ACC112 (cell line): ENCODE results near the gene GYS1.

Source experiments
- H2AFZ ChIP-seq: fragments of 200-600 bp; sonication (generic); one replicate; pipeline ENCODE4 v1.6.0; 2017; ENCODE audit warnings: antibody characterized with exemption, low read length; ENCODE audit not compliant: unreplicated experiment
- H3K27ac ChIP-seq: fragments of 200-600 bp; sonication (generic); 2 replicates; pipeline ENCODE4 v1.5.1; 2014; ENCODE audit warnings: low read depth, mild to moderate bottlenecking, antibody characterized with exemption, low read length, moderate library complexity
- H3K27me3 ChIP-seq: fragments of 200-600 bp; sonication (generic); 2 replicates; pipeline ENCODE4 v1.6.1; 2014; ENCODE audit warnings: mild to moderate bottlenecking, antibody characterized with exemption, low read length, moderate library complexity, mixed read lengths; ENCODE audit not compliant: insufficient read depth
- H3K36me3 ChIP-seq: fragments of 200-600 bp; sonication (generic); 2 replicates; pipeline ENCODE4 v1.6.1; 2016; ENCODE audit warnings: mild to moderate bottlenecking, antibody characterized with exemption, low read length, moderate library complexity, mixed read lengths; ENCODE audit not compliant: insufficient read depth
- H3K4me1 ChIP-seq: fragments of 200-600 bp; sonication (generic); one replicate; pipeline ENCODE4 v1.6.1; 2016; ENCODE audit warnings: low read length, mixed read lengths; ENCODE audit not compliant: insufficient read depth, unreplicated experiment, control insufficient read depth
- H3K4me3 ChIP-seq: fragments of 200-600 bp; sonication (generic); 2 replicates; pipeline ENCODE4 v1.5.1; 2014; ENCODE audit warnings: mild to moderate bottlenecking, low read depth, low read length
- H3K79me2 ChIP-seq: fragments of 200-600 bp; sonication (generic); one replicate; pipeline ENCODE4 v1.6.0; 2016; ENCODE audit warnings: low read length; ENCODE audit not compliant: control insufficient read depth, unreplicated experiment, insufficient read depth

GYS1 gene

DNA sequence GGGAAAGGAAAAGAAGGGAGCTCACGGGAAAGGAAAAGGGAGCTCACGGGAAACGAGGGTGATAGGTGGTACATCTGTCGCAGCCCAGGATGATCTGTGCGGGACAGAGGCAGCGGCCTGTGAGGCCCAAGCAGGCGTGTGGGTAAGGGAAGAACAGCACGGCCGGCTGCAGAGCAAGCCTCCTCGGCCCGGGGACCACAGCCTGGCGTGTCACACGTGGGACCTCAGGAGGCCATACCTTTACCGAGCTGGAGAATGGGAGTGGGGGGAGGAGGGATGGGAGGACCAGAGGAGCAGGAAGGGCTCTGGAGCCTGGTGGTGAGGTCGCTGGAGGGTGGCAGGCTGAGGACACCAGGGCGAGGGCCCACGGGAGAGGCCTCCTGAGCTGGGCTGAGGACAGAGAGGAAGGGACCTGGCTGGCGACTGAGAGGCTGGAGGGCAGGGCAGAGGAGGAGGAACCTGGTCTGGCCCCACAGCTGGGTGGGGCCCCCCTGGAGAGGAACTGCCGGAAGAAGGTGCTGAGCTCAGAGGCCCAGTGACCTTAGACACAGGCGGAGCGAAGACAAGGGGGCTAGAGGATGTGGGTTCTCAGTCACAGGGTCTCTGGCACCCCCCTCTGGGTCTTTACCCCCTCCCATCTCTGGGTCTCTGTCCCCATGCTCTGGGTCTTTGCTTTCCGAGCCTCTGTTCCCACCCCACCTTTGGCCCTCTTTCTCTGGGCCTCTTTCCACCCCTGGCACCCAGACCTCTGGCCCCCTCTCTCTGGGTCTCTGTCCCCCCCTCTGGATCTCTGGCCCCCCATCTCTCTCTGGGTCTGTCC, 30.9 kb downstream of the GYS1 start:
- peaks cover 19% of the 10 kb centered on the region for H3K79me2 ChIP-seq
- peak overlapping the region; percentile 85 for H3K27ac ChIP-seq
- no peak overlapping the region for H2AFZ ChIP-seq
- H3K27me3 ChIP-seq = no peaks in the 10 kb centered on the region
- H3K36me3 ChIP-seq = peaks cover 19% of the 10 kb centered on the region
- no peak overlapping the region for H3K4me3 ChIP-seq
- peaks cover 21% of the 10 kb centered on the region for H3K4me1 ChIP-seq

DNA sequence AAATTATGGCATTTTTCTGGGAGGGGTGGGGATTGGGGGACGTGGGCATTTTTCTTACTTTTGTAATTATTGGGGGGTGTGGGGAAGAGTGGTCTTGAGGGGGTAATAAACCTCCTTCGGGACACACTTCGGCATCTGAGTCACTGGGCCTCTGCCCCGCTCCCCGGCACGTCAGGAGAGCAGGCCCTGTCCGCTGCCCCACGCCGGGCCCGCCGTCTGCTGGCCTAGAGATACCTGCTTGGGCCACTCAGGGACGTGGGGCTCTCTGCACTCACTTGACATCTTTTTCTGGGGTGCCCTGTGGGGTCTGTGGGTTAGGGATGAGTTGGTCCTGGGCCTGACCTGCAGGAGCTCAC, 31.5 kb downstream of the GYS1 start:
- Histone ChIP-seq H2AFZ (no peak overlapping the region), H3K27ac (no peak overlapping the region), H3K27me3 (no peaks in the 10 kb centered on the region), H3K36me3 (peaks cover 16% of the 10 kb centered on the region), H3K4me3 (no peak overlapping the region), H3K4me1 (peaks cover 21% of the 10 kb centered on the region), H3K79me2 (peaks cover 15% of the 10 kb centered on the region)

- Histone ChIP-seq H3K79me2 (peaks cover 12% of the 10 kb centered on the region), H2AFZ (no peak overlapping the region), H3K4me3 (no peak overlapping the region), H3K27me3 (no peaks in the 10 kb centered on the region), H3K36me3 (peaks cover 13% of the 10 kb centered on the region), H3K27ac (no peak overlapping the region), H3K4me1 (peaks cover 21% of the 10 kb centered on the region)
Observed at GRCh38 chr19:48961051-48961649, 32.0 kb downstream of the GYS1 start.

DNA sequence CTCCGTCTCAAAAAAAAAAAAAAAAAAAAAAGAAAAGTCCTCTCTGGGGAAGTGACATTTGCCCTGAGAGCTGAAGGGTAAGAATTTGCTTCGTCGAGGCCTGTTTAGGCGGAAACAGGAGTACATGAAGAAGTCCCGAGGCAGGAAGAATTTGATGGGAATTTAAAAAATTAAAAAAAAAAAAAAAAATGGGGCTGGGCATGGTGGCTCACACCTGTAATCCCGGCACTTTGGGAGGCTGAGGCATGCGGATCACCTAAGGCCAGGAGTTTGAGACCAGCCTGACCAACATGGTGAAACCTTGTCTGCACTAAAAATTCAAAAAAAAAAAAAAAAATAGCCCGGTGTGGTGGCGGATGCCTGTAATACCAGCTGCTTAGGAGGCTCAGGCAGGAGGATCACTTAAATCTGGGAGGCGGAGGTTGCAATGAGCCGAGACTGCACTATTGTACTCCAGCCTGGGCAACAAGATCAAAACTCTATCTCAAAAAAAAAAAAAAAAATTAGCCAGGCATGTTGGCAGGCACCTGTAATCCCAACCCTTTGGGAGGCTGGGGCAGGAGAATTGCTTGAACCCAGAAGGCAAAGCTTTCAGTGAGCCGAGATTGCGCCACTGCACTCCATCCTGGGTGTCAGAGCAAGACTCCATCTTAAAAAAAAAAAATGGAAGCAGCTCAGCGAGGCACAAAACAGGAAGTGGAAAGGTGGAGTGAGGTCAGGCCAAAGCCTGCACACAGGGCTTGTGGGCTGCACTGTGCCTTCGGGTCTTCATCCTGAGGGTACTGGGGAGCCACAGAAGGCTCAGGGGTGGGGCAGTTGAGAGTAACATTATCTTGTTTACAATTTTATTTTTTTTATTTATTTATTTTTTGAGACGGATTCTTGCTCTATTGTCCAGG, 33.5 kb downstream of the GYS1 start:
- no peak overlapping the region for H3K4me3 ChIP-seq
- peaks cover 22% of the 10 kb centered on the region for H3K4me1 ChIP-seq

DNA sequence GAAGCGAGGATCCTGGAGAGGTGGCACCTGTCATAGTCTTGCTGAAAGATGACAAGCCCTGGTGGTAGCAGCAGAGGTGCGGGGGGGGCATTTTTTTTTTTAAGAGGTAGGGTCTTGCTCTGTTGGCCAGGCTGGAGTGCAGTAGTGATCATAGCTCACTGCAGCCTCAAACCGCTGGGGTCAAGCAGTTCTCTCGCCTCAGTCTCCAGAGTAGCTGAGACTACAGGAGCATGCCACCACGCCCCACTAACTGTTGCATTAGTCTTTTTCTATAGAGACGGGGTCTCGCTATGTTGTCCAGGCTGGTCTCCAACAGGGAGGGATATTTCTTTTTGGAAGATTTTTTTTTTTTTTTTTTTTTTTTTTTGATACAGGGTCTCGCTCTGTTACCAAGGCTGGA, 35.1 kb downstream of the GYS1 start:
- Histone ChIP-seq H3K27ac (no peak overlapping the region), H3K4me1 (peaks cover 7% of the 10 kb centered on the region), H3K4me3 (no peak overlapping the region), H3K79me2 (peaks cover 15% of the 10 kb centered on the region), H3K36me3 (0 out of 2 replicates have a peak, but pooled peaks cover 5% of the 10 kb centered on the region), H2AFZ (no peak overlapping the region), H3K27me3 (no peaks in the 10 kb centered on the region)

More for the DNA sequence above, 33.5 kb downstream of the GYS1 start:
- Histone ChIP-seq H3K36me3 (0 out of 2 replicates have a peak, but pooled peaks cover 5% of the 10 kb centered on the region), H2AFZ (no peak overlapping the region), H3K27me3 (no peaks in the 10 kb centered on the region), H3K79me2 (peaks cover 15% of the 10 kb centered on the region), H3K27ac (no peak overlapping the region)

GRCh38 chr19:48955308-48955958, 37.7 kb downstream of the GYS1 start:
- H3K36me3 ChIP-seq = 0 out of 2 replicates have a peak, but pooled peaks cover 5% of the 10 kb centered on the region
- peaks cover 3% of the 10 kb centered on the region for H3K4me1 ChIP-seq
- H3K79me2 ChIP-seq = peaks cover 15% of the 10 kb centered on the region
- no peak overlapping the region for H2AFZ ChIP-seq
- H3K27me3 ChIP-seq = no peaks in the 10 kb centered on the region
- peak overlapping the region; percentile 84 for H3K4me3 ChIP-seq
- peak overlapping the region; percentile 76 for H3K27ac ChIP-seq

- Histone ChIP-seq H3K4me3 (peak within 1 kb of the TSS; percentile 84), H3K4me1 (peaks cover 3% of the 10 kb centered on the region), H3K27me3 (no peaks in the 10 kb centered on the region), H3K36me3 (0 out of 2 replicates have a peak, but pooled peaks cover 5% of the 10 kb centered on the region), H2AFZ (peak within 1 kb of the TSS; percentile 80), H3K79me2 (peaks cover 15% of the 10 kb centered on the region), H3K27ac (peak within 1 kb of the TSS; percentile 76)
Observed at GRCh38 chr19:48954595-48955307, 38.4 kb downstream of the GYS1 start, which contains the start of gene BAX. Gene BAX (plus strand): TSS chr19:48954875. CDS start chr19:48954929, 54 bp downstream.

GRCh38 chr19:48953990-48954594, 39.0 kb downstream of the GYS1 start:
- 0 out of 2 replicates have a peak, but pooled peaks cover 5% of the 10 kb centered on the region for H3K36me3 ChIP-seq
- peak overlapping the region; percentile 84 for H3K4me3 ChIP-seq
- H3K27ac ChIP-seq = no peak overlapping the region
- peaks cover 15% of the 10 kb centered on the region for H3K79me2 ChIP-seq
- H2AFZ ChIP-seq = peak overlapping the region; percentile 80
- peaks cover 3% of the 10 kb centered on the region for H3K4me1 ChIP-seq
- no peaks in the 10 kb centered on the region for H3K27me3 ChIP-seq

GRCh38 chr19:48953141-48953540, 40.0 kb downstream of the GYS1 start:
- H3K4me1 ChIP-seq = peaks cover 3% of the 10 kb centered on the region
- no peak overlapping the region for H2AFZ ChIP-seq
- H3K27ac ChIP-seq = no peak overlapping the region
- no peaks in the 10 kb centered on the region for H3K27me3 ChIP-seq
- peaks cover 15% of the 10 kb centered on the region for H3K79me2 ChIP-seq
- 0 out of 2 replicates have a peak, but pooled peaks cover 5% of the 10 kb centered on the region for H3K36me3 ChIP-seq
- H3K4me3 ChIP-seq = no peak overlapping the region
